MM.1S (cell line): ENCODE measurements around the gene GRK2.

Experiments used
- DNase-seq: peaks from one replicate; pipeline ENCODE4 v3.0.0-alpha.2; 2015
- H2AFZ ChIP-seq: fragments of 300-600 bp; sonication (generic); 2 replicates; pipeline ENCODE4 v1.6.0; 2016; ENCODE audit warnings: antibody characterized with exemption, low read length
- H3F3A ChIP-seq: fragments of 300-600 bp; sonication (generic); 2 replicates; pipeline ENCODE4 v1.6.1; 2016; ENCODE audit warnings: mild to moderate bottlenecking, antibody characterized with exemption, low read length, moderate library complexity, mixed read lengths; ENCODE audit not compliant: insufficient read depth
- H3K27ac ChIP-seq: fragments of 300-600 bp; sonication (generic); 2 replicates; pipeline ENCODE4 v1.5.1; 2016; ENCODE audit warnings: mild to moderate bottlenecking, low read length
- H3K27me3 ChIP-seq: fragments of 300-600 bp; sonication (generic); replicated peaks from 2 replicates; pipeline ENCODE4 v1.6.0; 2016; ENCODE audit warnings: low read length; ENCODE audit not compliant: insufficient read depth
- H3K36me3 ChIP-seq: fragments of 300-600 bp; sonication (generic); replicated peaks from 2 replicates; pipeline ENCODE4 v1.6.1; 2016; ENCODE audit warnings: mild to moderate bottlenecking, low read length, mixed read lengths; ENCODE audit not compliant: insufficient read depth
- H3K4me1 ChIP-seq: fragments of 300-600 bp; sonication (generic); 2 replicates; pipeline ENCODE4 v1.6.1; 2016; ENCODE audit warnings: low read length, mixed read lengths
- H3K4me2 ChIP-seq: fragments of 300-600 bp; sonication (generic); 2 replicates; pipeline ENCODE4 v1.6.0; 2016; ENCODE audit warnings: low read depth, low read length
- H3K4me3 ChIP-seq: fragments of 300-600 bp; sonication (generic); 2 replicates; pipeline ENCODE4 v1.5.1; 2016; ENCODE audit warnings: low read length, mixed read lengths
- H3K79me2 ChIP-seq: fragments of 300-600 bp; sonication (generic); 2 replicates; pipeline ENCODE4 v1.6.1; 2016; ENCODE audit warnings: mixed run types, low read length, mixed read lengths
- H3K9ac ChIP-seq: fragments of 300-600 bp; sonication (generic); 2 replicates; pipeline ENCODE4 v1.6.1; 2016; ENCODE audit warnings: low read length, mixed read lengths
- H3K9me2 ChIP-seq: fragments of 300-600 bp; sonication (generic); replicated peaks from 2 replicates; pipeline ENCODE4 v1.6.1; 2016; ENCODE audit warnings: mild to moderate bottlenecking, low read length, mixed read lengths; ENCODE audit not compliant: insufficient read depth
- H3K9me3 ChIP-seq: fragments of 300-600 bp; sonication (generic); replicated peaks from 2 replicates; pipeline ENCODE4 v1.6.1; 2016; ENCODE audit warnings: mild to moderate bottlenecking, low read length, mixed read lengths; ENCODE audit not compliant: insufficient read depth
- H4K20me1 ChIP-seq: fragments of 300-600 bp; sonication (generic); 2 replicates; pipeline ENCODE4 v1.6.1; 2016; ENCODE audit warnings: mild to moderate bottlenecking, low read length, moderate library complexity, mixed read lengths; ENCODE audit not compliant: insufficient read depth
- CTCF ChIP-seq: fragments of 300-600 bp; sonication (generic); IDR thresholded peaks from 2 replicates; pipeline ENCODE4 v1.5.1; 2016; ENCODE audit warnings: antibody characterized with exemption, low read length, mixed read lengths
- EZH2 ChIP-seq: fragments of 300-600 bp; sonication (generic); optimal IDR thresholded peaks from 2 replicates; pipeline ENCODE3; 2017; ENCODE audit warnings: low read depth, mild to moderate bottlenecking, antibody characterized with exemption, low read length, mixed read lengths
- EZH2phosphoT487 ChIP-seq: fragments of 300-600 bp; sonication (generic); IDR thresholded peaks from 2 replicates; pipeline ENCODE4 v1.6.1; 2018; ENCODE audit warnings: antibody characterized with exemption, low read length

The GRK2 gene

GRCh38 chr11:67283481-67283963 lies 17.2 kb downstream of the GRK2 start:
- no peak for DNase-seq
- no peaks in the 10 kb centered on the region for H3K27me3 ChIP-seq
- peaks cover 62% of the 10 kb centered on the region for H3K79me2 ChIP-seq
- H4K20me1 ChIP-seq, result no peaks in the 10 kb centered on the region
- TF ChIP-seq EZH2phosphoT487, result no peak
- no peak for TF ChIP-seq CTCF
- TF ChIP-seq EZH2, result no peak
- H3K4me2 ChIP-seq, result no peak overlapping the region
- H3K27ac ChIP-seq, result no peak overlapping the region
- H3K9me3 ChIP-seq, result no peaks in the 10 kb centered on the region
- no peak overlapping the region for H3K9ac ChIP-seq
- H3K4me1 ChIP-seq, result peaks cover 16% of the 10 kb centered on the region
- H3K4me3 ChIP-seq, result no peak overlapping the region
- no peak overlapping the region for H2AFZ ChIP-seq
- H3K9me2 ChIP-seq, result no peaks in the 10 kb centered on the region
- H3K36me3 ChIP-seq, result peaks cover 27% of the 10 kb centered on the region
- peaks cover 37% of the 10 kb centered on the region for H3F3A ChIP-seq

- Histone ChIP-seq H3K4me2 (no peak overlapping the region), H3K9me2 (no peaks in the 10 kb centered on the region), H3K27me3 (no peaks in the 10 kb centered on the region), H3K9ac (no peak overlapping the region), H3F3A (peaks cover 39% of the 10 kb centered on the region), H4K20me1 (no peaks in the 10 kb centered on the region), H3K27ac (no peak overlapping the region), H2AFZ (no peak overlapping the region), H3K9me3 (no peaks in the 10 kb centered on the region), H3K4me1 (peaks cover 13% of the 10 kb centered on the region), H3K36me3 (peaks cover 20% of the 10 kb centered on the region), H3K79me2 (peaks cover 52% of the 10 kb centered on the region), H3K4me3 (no peak overlapping the region)
- no peak for DNase-seq
- no peak for TF ChIP-seq CTCF
- TF ChIP-seq EZH2, result no peak
- TF ChIP-seq EZH2phosphoT487, result no peak
These were observed 18.7 kb downstream of the GRK2 start for GRCh38 chr11:67284811-67285540.

- peaks cover 52% of the 10 kb centered on the region for H3K79me2 ChIP-seq
- no peaks in the 10 kb centered on the region for H3K9me2 ChIP-seq
- no peak for TF ChIP-seq EZH2phosphoT487
- no peak for TF ChIP-seq EZH2
- no peak for TF ChIP-seq CTCF
- H3K4me3 ChIP-seq, result no peak overlapping the region
- peaks cover 19% of the 10 kb centered on the region for H3K4me1 ChIP-seq
- no peak overlapping the region for H2AFZ ChIP-seq
- H3F3A ChIP-seq, result peaks cover 39% of the 10 kb centered on the region
- no peaks in the 10 kb centered on the region for H3K27me3 ChIP-seq
- no peak overlapping the region for H3K4me2 ChIP-seq
- H3K9ac ChIP-seq, result no peak overlapping the region
- no peak for DNase-seq
- peak overlapping the region; percentile 100; the same call in 1 of the 2 replicates for H3K27ac ChIP-seq
- peaks cover 12% of the 10 kb centered on the region; the same call in 1 of the 2 replicates for H3K36me3 ChIP-seq
- H3K9me3 ChIP-seq, result no peaks in the 10 kb centered on the region
- no peaks in the 10 kb centered on the region for H4K20me1 ChIP-seq
These were observed 19.5 kb downstream of the GRK2 start for GRCh38 chr11:67285541-67286498.
